ENCODE measurements around the gene GRK3. TPM values are rescaled to one million over a fixed set of nuclear protein-coding genes. Genes with fewer than 3 reads are reported as not detected.

GRK3 gene
- total and polyA plus RNA-seq, 10 of the 15 experiments (the other 5 are each of a cell fraction or from before 2014, with no cell fraction given), result 3.1 to 35.1 (median 14.7) TPM

- CTCF ChIA-PET, result interaction anchor here (2.4 kb wide), 1 partner anchor 220 kb away, joined by 10 read pairs; no protein-coding TSS in a partner anchor
- WGBS (ENCODE audit: insufficient coverage, insufficient replicate concordance, low lambda C conversion rate, missing lambda C conversion rate), result 18% methylated on average over 8 of the region's 8 CpGs
- no peaks in the 10 kb centered on the region for H3K36me3 ChIP-seq (ENCODE audit: control insufficient read depth in 2 of 2, insufficient read depth in 2 of 2, low read length in 1 of 2)
- in situ Hi-C loops (cut with MboI) (no loop called here), intact Hi-C loops (cut with micrococcal nuclease; ENCODE audit: unreplicated experiment) (no loop called here)
- no peak for DNase-seq (ENCODE audit: low read depth, low spot score)
- no peaks in the 10 kb centered on the region for H3K27me3 ChIP-seq (replicated peaks in 1 of 2; ENCODE audit: control insufficient read depth in 2 of 2, insufficient read depth in 2 of 2, low read length in 1 of 2)
- RAD21 ChIA-PET (ENCODE audit: unreplicated experiment), result interaction anchor here (0.6 to 0.8 kb wide), 2 partner anchors 9 to 197 kb away, joined by 3 read pairs; no protein-coding TSS in a partner anchor
- no peak overlapping the region for H3K4me3 ChIP-seq
- ATAC-seq, result no peak
- no peak overlapping the region for H2AFZ ChIP-seq (ENCODE audit: control insufficient read depth, low read depth, low read length)
- TF ChIP-seq E4F1 (IDR thresholded peaks at IDR 0.05; ENCODE audit: borderline replicate concordance, partially characterized antibody), result no peak
- no peak for TF ChIP-seq RELB (IDR thresholded peaks at IDR 0.05; ENCODE audit: low read depth)
- no peak for TF ChIP-seq USF2 (IDR thresholded peaks at IDR 0.05; ENCODE audit: borderline replicate concordance, low read depth, low read length)
- no peak for TF ChIP-seq EGR1 (IDR thresholded peaks at IDR 0.05; ENCODE audit: borderline replicate concordance in 1 of 2, low read depth in 2 of 2, low read length in 2 of 2)
- no peak for TF ChIP-seq ZZZ3 (IDR thresholded peaks at IDR 0.05; ENCODE audit: control insufficient read depth, insufficient read length, low read depth)
- TF ChIP-seq IKZF2 (IDR thresholded peaks at IDR 0.05), result no peak
- no peak for TF ChIP-seq TAF1 (IDR thresholded peaks at IDR 0.05; ENCODE audit: borderline replicate concordance, low read depth, low read length)
- no peak for TF ChIP-seq ZSCAN29 (IDR thresholded peaks at IDR 0.05)
- TF ChIP-seq ESRRA (IDR thresholded peaks at IDR 0.05; ENCODE audit: low read length), result no peak
- no peak for TF ChIP-seq BHLHE40 (IDR thresholded peaks at IDR 0.05; ENCODE audit: borderline replicate concordance in 1 of 2, low read depth in 2 of 2, low read length in 1 of 2)
- no peak for TF ChIP-seq TCF3 (IDR thresholded peaks at IDR 0.05; ENCODE audit: borderline replicate concordance, insufficient read depth, low read depth, low read length)
- H3K4me1 ChIP-seq (ENCODE audit: control insufficient read depth, insufficient read depth, low read length), result 0 out of 2 replicates have a peak, but pooled peaks cover 1% of the 10 kb centered on the region
- no peaks in the 10 kb centered on the region for H4K20me1 ChIP-seq (ENCODE audit: control insufficient read depth, insufficient read depth)
- no peak overlapping the region for H3K9ac ChIP-seq (ENCODE audit: control insufficient read depth, insufficient read depth, low read length)
- POLR2A ChIA-PET, result no interaction called here
- no peaks in the 10 kb centered on the region for H3K79me2 ChIP-seq (ENCODE audit: control insufficient read depth, insufficient read depth, low read length)
- no peak for FAIRE-seq
- H3K27ac ChIP-seq (ENCODE audit: control insufficient read depth, insufficient read depth), result no peak overlapping the region
- no peak overlapping the region for H3K4me2 ChIP-seq (ENCODE audit: control insufficient read depth, insufficient read depth)
- peaks cover 2% of the 10 kb centered on the region; the same call in 2 of the 3 replicates for H3K9me3 ChIP-seq (replicated peaks; ENCODE audit: control insufficient read depth, insufficient read depth, low read length)
- SMC1A ChIA-PET (ENCODE audit: uncharacterized antibody, unreplicated experiment), result interaction anchor here (1.3 kb wide), 1 partner anchor 35 kb away, joined by 3 read pairs; no protein-coding TSS in a partner anchor
- BruUV-seq (replicated peaks), result no TSS peak
Observed at GRCh38 chr22:25764270-25765015, 200.0 kb downstream of the GRK3 start.

Data from GM12878 (cell line).